Activated naive CD8-positive, alpha-beta T cell (primary cell): ENCODE results near the gene DMXL1.

Source experiments
- H3K27ac Mint-ChIP-seq: one replicate; pipeline ENCODE4 v1.8.0; 2021; ENCODE audit warnings: mixed read lengths
- H3K27me3 Mint-ChIP-seq: one replicate; pipeline ENCODE4 v1.8.0; 2021; ENCODE audit warnings: mixed read lengths
- H3K36me3 Mint-ChIP-seq: one replicate; pipeline ENCODE4 v1.8.0; 2021; ENCODE audit warnings: mixed read lengths
- H3K4me1 Mint-ChIP-seq: one replicate; pipeline ENCODE4 v1.8.0; 2021; ENCODE audit warnings: low read depth, mixed read lengths
- H3K4me3 Mint-ChIP-seq: one replicate; pipeline ENCODE4 v1.8.0; 2021; ENCODE audit warnings: mild to moderate bottlenecking, mixed read lengths
- H3K9me3 Mint-ChIP-seq: one replicate; pipeline ENCODE4 v1.8.0; 2021; ENCODE audit warnings: low read depth, mixed read lengths

The DMXL1 gene

DNA sequence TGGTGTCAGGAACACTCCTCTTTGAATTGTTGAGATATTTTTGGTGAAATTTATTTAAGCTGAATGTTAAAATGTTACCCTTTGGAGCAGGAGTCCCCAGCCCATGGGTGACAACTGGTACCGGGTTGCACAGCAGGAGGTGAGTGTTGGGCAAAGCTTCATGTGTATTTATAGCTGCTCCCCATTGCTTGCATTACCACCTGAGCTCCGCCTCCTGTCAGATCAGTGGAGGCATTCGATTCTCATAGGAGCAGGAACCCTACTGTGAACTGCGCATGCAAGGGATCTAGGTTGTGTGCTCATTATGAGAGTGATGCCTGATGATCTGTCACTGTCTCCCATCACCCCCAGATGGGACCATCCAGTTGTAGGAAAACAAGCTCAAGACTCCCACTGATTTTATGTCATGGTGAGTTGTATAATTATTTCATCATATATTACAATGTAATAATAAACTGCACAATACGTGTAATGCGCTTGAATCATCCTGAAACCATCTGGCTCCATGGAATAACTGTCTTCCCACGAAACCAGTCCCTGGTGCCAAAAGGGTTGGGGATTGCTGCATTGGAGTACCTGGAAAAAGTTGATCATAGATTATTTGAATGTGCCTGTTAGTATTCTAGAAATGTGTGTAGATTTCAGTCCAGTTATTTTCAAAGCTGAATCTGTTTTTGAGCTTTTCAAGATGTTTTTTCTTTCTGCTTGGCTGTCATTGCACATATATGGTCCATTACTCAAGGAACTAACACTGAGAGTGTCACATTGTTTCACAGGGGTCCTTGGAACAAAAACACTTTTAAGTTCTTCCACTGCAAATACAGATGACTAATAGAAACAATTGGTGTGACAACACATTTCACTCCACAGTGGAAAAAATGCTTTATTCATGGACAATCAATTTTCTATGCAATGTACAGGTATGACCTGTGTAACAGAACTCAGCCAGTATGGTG is 180.3 kb downstream of the DMXL1 start:
- Mint-ChIP-seq H3K36me3 (peaks cover 20% of the 10 kb centered on the region), H3K4me1 (peaks cover 11% of the 10 kb centered on the region), H3K27me3 (no peaks in the 10 kb centered on the region), H3K4me3 (no peak overlapping the region), H3K27ac (peak overlapping the region; percentile 76), H3K9me3 (peaks cover 12% of the 10 kb centered on the region)

DNA sequence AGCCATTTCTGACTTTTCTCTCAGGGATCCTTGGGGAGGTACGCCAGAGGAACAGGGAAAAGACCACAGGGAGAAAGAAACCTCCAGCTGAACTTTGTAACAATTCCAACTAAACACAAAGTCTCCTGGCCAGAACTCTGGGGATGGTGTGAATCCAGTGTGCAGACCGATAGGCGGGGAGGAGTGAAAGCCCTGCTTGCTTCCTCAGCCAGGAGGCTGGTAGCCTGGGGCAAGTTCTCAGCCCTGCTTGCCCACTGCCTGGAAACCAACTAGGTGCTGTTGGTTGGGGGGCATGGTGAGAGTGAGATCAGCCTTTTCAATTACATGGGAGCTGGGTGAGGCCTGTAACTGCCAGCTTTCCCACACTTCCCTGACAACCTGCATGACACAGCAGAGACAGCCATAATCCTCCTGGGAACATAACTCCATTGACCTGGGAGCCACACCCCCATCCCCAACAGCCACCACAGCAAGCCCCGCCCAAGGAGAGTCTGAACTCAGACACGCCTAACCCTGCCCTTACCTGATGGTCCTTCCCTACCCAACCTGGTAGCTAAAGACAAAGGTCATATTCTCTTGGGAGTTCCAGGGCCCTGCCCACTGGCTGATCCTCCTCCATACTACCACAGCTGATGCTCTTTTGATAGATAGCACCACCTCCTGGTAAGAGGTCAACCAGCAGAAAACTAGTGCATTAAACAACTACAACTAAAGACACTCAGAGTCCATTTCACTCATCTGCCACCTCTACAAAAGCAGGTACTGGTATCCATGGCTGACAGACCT is 184.9 kb downstream of the DMXL1 start:
- no peaks in the 10 kb centered on the region for H3K27me3 Mint-ChIP-seq
- H3K9me3 Mint-ChIP-seq, result peaks cover 19% of the 10 kb centered on the region
- H3K4me3 Mint-ChIP-seq, result no peak overlapping the region
- H3K4me1 Mint-ChIP-seq, result peaks cover 11% of the 10 kb centered on the region
- H3K36me3 Mint-ChIP-seq, result peaks cover 25% of the 10 kb centered on the region
- H3K27ac Mint-ChIP-seq, result peak overlapping the region; percentile 41

DNA sequence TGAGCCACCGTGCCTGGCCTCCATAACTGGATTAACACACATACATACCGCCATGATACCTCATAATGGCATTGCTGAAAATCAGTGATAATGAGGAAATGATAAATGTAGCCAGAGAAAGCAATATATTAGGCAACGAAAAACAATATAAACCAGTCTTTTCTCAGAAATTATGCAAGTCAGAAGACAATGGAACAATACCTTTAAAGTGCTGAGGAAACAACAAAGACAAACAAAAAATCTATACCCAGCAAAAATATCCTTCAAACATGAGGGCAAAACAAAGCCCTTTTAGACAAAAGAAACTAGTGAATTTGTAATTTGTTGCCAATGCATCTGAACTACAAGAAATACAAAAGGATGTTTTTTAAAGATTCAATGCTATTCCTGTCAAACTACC is 186.7 kb downstream of the DMXL1 start:
- Mint-ChIP-seq H3K9me3 (peaks cover 21% of the 10 kb centered on the region), H3K27me3 (no peaks in the 10 kb centered on the region), H3K4me3 (no peak overlapping the region), H3K36me3 (peaks cover 23% of the 10 kb centered on the region), H3K4me1 (no peaks in the 10 kb centered on the region), H3K27ac (no peak overlapping the region)

DNA sequence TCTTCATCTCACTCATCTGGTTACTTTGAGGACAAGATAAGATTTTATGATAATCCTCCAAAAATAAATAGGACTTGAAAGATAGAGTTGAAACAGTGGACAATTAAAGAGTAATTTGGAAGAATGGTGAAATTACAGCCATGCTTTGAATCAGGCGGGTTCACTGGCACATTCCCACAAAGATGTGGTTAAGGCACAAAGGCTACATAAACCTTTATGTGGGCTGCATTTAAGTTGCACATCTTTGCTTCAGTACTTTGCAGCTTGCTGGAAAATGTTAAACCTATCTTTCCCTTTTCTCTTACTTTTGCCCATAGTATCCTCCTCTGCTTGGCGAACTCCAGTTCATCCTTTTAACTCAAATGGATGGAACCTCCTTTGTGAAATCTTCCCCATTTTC is 192.8 kb downstream of the DMXL1 start:
- Mint-ChIP-seq H3K36me3 (peaks cover 14% of the 10 kb centered on the region), H3K4me1 (peaks cover 40% of the 10 kb centered on the region), H3K9me3 (peaks cover 19% of the 10 kb centered on the region), H3K27me3 (no peaks in the 10 kb centered on the region), H3K4me3 (no peak overlapping the region), H3K27ac (no peak overlapping the region)

DNA sequence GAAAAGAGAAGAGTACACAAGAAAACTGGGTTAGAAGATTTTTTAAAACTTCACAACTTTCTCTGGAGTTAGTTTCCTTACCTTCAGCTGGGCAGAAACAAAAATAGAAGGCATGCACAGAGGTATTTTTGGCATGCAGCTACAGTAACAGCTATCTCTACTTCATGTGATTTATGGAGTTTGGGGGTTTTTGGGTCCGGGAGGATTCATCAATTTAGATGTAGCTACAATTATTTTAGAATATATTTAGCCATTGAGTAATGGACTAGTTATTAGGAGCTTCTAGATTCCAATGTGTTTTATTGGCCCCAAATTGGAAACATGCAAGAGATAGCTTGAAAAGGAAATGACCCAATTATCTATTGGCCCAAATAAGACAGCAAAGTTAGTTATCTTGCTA is 193.3 kb downstream of the DMXL1 start:
- Mint-ChIP-seq H3K9me3 (peaks cover 19% of the 10 kb centered on the region), H3K27me3 (no peaks in the 10 kb centered on the region), H3K27ac (no peak overlapping the region), H3K4me1 (peaks cover 40% of the 10 kb centered on the region), H3K36me3 (peaks cover 11% of the 10 kb centered on the region), H3K4me3 (no peak overlapping the region)

DNA sequence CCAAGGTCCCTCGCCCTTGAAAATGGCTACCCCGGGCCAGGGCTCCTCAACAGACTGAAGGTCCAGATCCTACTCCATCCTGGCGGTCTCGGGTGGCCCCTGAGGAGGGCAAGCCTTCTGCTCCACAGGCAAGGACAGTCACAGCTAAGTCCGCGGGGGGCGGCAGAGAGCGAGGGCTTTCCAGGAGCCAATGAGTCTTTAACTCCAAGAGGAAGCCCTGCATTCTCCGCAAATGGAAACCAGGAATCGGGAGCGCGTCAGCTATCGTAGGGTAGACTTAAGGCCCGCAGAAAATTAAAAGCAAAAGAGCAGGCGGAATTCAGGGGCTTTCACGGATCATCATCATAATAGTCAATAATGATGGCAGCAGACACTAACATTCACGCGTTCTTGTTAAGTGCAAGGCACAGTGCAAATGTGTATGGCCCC is 197.1 kb downstream of the DMXL1 start:
- peaks cover 11% of the 10 kb centered on the region for H3K36me3 Mint-ChIP-seq
- H3K4me1 Mint-ChIP-seq, result peaks cover 71% of the 10 kb centered on the region
- H3K27me3 Mint-ChIP-seq, result no peaks in the 10 kb centered on the region

DNA sequence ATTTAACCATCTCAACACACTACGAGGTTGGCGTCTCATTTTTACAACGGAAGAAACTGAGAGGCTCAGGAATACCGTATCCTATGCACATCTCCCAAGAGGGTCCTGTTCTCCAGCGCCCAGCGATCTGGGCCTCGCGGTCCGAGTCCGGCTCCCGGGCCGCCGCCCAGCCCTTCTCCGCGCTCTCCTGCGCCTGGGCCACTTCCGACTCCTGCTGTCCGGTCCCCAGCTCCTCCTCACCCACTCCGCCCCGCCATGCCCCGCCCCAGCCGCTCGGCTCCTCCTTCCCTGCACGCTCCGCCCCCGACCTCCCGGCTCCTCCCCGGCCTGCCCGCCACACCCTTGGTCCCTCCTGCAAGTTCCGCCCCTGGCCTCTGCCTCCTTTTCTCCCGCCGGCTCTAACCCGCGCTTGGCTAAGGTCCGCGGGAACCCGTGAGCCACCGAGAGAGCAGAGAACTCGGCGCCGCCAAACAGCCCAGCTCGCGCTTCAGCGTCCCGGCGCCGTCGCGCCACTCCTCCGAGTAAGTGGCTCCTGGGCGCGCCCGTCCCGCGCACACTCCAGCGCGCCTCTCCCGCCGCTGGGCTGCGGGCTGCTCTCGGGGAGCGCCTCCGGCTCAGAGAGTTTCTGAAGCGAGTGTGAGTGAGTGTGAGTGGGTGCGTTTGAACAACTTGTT is 197.6 kb downstream of the DMXL1 start:
- Mint-ChIP-seq H3K4me3 (peak overlapping the region; percentile 100), H3K27ac (peak overlapping the region; percentile 100), H3K4me1 (peaks cover 71% of the 10 kb centered on the region), H3K36me3 (peaks cover 10% of the 10 kb centered on the region), H3K27me3 (no peaks in the 10 kb centered on the region), H3K9me3 (peaks cover 5% of the 10 kb centered on the region)

More for the DNA sequence above, 197.1 kb downstream of the DMXL1 start:
- Mint-ChIP-seq H3K4me3 (peak overlapping the region; percentile 100), H3K27ac (peak overlapping the region; percentile 100), H3K9me3 (peaks cover 10% of the 10 kb centered on the region)

DNA sequence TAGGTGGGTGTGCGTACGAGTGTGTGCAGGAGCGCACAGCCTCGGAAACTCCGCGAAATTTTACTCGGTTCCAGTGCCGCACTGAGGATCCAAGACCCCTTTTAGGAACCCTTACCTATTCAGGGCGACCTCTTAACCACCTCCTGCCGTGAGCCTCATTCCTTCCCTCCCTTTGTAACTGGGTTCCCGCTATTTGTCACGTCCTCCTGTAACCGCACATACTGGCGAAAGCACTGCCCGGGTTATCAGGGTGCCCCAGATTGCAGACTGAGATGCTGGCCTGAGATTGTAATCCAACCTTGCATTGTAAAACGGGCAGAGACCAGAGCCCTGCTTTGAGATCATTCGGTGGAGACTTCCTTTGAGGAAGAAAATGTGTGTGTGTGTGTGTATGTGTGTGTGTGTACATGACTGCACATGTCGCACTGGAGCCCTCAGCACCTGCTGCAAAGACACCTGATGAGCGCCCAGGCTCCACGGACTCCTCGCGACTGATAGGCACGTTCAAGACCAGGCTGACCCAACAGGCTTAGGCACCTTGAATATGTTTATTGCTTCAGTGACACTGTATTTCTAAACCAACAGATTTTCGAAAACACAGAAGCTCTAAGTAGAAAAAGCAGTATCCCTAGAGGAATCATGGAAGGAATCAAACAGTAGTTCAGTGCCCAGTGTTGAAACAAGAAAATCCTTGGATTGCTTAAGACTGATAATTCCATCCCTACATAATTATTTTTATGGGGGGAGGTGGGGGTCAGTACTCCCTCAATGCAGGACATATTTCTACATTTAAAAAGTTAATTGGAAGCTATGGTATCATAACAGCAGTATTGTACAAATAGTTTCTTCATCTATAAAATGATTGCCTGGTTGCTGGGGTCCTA is 198.4 kb downstream of the DMXL1 start:
- peak overlapping the region; percentile 100 for H3K4me3 Mint-ChIP-seq
- no peaks in the 10 kb centered on the region for H3K27me3 Mint-ChIP-seq
- peaks cover 10% of the 10 kb centered on the region for H3K36me3 Mint-ChIP-seq
- H3K4me1 Mint-ChIP-seq, result peaks cover 71% of the 10 kb centered on the region
- no peaks in the 10 kb centered on the region for H3K9me3 Mint-ChIP-seq
- H3K27ac Mint-ChIP-seq, result peak overlapping the region; percentile 100

DNA sequence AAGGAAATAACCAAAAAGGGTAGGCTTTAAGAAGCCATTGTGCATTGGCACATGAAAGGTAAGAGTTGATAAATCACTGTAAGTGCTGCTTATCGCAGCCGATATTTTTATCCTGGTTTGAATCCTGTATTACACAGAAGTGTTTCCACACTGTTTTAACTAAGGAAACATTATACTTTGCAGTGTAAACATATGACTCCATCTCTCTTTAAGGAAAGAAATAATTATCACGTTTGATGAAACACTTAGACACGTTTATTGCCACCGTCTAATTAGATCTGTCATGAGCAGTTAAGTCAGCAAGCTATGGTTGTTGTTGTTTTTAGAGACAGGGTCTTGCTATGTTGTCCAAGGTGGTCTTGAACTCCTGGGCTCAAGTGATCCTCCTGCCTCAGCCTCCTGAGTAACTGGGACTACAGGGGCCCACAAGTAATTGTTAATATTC is 199.3 kb downstream of the DMXL1 start:
- peak overlapping the region; percentile 100 for H3K27ac Mint-ChIP-seq
- H3K9me3 Mint-ChIP-seq, result no peaks in the 10 kb centered on the region
- H3K4me1 Mint-ChIP-seq, result peaks cover 74% of the 10 kb centered on the region
- peak overlapping the region; percentile 100 for H3K4me3 Mint-ChIP-seq
- no peaks in the 10 kb centered on the region for H3K27me3 Mint-ChIP-seq
- peaks cover 10% of the 10 kb centered on the region for H3K36me3 Mint-ChIP-seq

DNA sequence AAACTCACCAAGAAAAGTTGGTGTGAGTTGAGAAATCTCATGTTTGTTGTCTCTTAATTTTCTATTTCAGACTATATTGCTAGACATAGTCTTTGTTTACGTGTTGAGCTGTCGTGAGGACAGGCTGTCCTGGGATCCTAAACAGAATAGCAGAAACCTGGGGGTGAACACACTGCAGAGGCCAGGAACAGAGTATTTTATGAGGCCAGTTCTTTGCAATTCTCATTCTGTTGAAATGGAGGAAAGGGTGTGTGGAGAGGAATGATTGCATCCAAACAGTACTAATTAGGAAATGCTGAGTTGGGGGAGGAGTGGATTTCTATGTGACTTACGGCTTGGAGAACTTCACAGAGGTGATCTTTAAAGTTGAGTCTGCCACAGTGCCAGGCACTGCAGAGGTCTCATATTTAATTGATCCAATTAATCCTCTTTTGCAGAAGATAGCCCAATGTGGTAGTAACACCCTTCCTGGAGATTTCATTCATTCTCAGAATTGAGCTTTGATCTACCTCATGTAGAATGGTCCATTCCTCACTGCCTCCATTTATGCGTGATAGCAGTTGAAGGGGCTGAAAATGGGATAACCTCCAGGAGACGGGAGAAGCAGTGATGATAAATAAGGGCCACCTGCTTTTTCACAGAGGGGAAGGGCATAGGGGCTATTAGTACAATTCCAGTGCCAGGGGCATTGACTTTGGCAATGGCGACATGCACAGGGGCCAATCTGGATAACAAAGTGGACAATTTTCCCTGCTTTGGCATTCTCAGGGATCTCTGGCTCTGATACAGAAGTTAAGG is 200.3 kb downstream of the DMXL1 start:
- Mint-ChIP-seq H3K4me3 (peak overlapping the region; percentile 100), H3K36me3 (peaks cover 10% of the 10 kb centered on the region), H3K27ac (peak overlapping the region; percentile 100), H3K9me3 (no peaks in the 10 kb centered on the region), H3K4me1 (peaks cover 75% of the 10 kb centered on the region), H3K27me3 (no peaks in the 10 kb centered on the region)

DNA sequence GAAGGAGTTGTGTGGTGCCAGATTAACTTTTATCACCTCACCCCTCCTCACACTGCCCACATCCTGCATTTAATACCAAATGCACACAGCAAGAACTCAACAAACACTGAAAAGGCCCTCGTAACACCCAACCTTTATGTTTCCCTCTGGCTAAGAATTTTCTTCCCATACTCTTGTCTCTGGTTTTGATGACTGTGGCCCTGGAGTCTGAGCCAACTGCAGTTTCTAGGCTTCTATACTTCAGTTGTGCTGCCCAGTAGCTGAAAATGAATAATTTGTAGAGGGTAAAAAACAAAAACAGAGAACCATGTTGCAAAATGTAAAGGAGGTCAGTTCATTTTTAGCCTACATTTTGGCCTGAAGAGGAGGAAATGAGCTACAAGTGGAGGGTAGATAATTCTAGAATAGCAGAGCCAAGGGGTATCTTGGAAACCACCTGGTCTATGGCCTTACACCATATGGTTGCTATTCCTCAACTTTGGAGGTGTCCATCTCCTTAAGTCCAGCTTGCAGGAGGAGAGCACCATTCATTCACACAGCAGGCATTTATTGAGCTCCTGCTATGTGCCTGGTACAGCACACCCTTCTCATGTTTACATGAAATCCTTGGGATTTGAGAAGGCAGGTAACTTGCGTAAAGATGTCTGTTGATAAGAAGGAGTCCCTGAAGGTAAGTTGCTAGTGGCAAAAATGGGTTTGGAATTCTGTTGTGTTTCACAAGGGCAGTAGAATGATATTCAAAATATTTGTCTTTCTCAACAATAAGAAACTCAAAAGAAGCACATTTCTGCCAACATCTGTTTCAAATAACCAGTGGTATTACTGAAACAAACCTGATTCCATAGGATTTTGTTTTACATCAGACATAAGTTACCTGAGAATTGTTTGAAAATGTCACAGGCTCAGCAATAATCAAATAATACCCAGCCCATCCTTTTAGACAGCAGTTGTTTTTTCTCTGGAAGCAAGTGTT is 201.2 kb downstream of the DMXL1 start:
- Mint-ChIP-seq H3K36me3 (peaks cover 12% of the 10 kb centered on the region), H3K9me3 (no peaks in the 10 kb centered on the region), H3K4me3 (peak overlapping the region; percentile 100), H3K4me1 (peaks cover 79% of the 10 kb centered on the region), H3K27ac (peak overlapping the region; percentile 100), H3K27me3 (no peaks in the 10 kb centered on the region)

DNA sequence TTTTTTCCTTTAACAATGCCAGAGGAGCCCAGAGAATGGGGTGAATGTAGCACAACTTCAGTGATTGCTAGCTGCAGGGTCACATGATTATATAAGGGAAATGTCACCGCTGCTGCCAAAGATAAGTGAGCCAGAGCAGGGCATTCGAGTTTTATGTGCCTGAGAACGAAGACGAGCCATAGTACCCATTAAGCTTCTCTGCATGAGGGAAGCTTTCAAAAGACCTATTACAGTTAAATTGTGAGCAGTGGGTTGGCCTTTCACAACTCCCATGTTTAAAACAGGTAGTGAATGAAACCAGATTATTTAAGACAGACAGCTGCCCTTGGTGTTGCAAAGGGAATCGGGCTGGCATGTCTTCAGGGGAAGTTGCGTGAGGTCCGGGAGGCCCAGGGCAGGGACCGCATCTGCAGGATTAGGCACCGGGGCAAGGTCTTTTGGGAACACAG is 202.5 kb downstream of the DMXL1 start:
- H3K27ac Mint-ChIP-seq, result peak overlapping the region; percentile 100
- H3K9me3 Mint-ChIP-seq, result no peaks in the 10 kb centered on the region
- H3K27me3 Mint-ChIP-seq, result no peaks in the 10 kb centered on the region
- peaks cover 83% of the 10 kb centered on the region for H3K4me1 Mint-ChIP-seq
- peaks cover 15% of the 10 kb centered on the region for H3K36me3 Mint-ChIP-seq
- peak overlapping the region; percentile 100 for H3K4me3 Mint-ChIP-seq
